ENCODE measurements around the gene TAF3. TPM values are rescaled to one million over a fixed set of nuclear protein-coding genes. Genes with fewer than 3 reads are reported as not detected.

TAF3 gene
- total and polyA plus RNA-seq, 2 experiments from 2014 or later = 4.1 to 6.4 TPM

DNA sequence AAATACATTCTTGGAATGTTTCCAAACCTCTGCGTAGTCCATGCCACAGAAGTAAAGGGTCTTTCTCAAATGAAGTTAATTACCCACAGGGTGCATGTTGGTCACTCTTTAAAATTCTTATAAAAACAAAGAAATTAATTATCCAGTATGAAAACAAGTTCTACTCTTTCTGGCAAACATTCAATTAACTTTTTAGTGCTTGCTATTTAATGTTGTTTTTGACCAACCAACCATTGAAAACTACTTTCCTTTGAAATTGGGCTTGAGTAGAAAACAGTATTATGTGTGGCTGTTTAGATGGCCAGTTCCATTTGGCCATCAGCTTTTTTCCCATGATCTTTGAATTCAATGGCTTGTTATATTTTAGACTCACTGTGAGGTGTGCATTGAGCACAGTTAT lies 83.0 kb downstream of the TAF3 start:
- no peaks in the 10 kb centered on the region for H4K20me1 ChIP-seq (ENCODE audit: insufficient read depth, poor library complexity, severe bottlenecking)
- TF ChIP-seq CTCF (IDR thresholded peaks at IDR 0.05; ENCODE audit: poor library complexity) (no peak), EZH2 (IDR thresholded peaks at IDR 0.05; ENCODE audit: borderline replicate concordance) (no peak), EZH2phosphoT487 (IDR thresholded peaks at IDR 0.05; ENCODE audit: low read depth, severe bottlenecking, unreplicated experiment) (no peak)
- no peaks in the 10 kb centered on the region for H3K27me3 ChIP-seq
- H3K79me2 ChIP-seq = no peaks in the 10 kb centered on the region
- DNase-seq (ENCODE audit: low spot score) = no peak
- H3K4me3 ChIP-seq = no peak overlapping the region
- H2AFZ ChIP-seq = no peak overlapping the region
- no peak overlapping the region for H3K4me2 ChIP-seq
- no peaks in the 10 kb centered on the region for H3K4me1 ChIP-seq (ENCODE audit: insufficient read depth)
- no peaks in the 10 kb centered on the region for H3K9me3 ChIP-seq (ENCODE audit: low read depth)
- H3K9me2 ChIP-seq (replicated peaks; ENCODE audit: insufficient read depth) = no peaks in the 10 kb centered on the region
- H3K27ac ChIP-seq = no peak overlapping the region
- 75% methylated on average over 1 of the region's 1 CpG for WGBS (ENCODE audit: low lambda C conversion rate, missing lambda C conversion rate)
- no peaks in the 10 kb centered on the region for H3K36me3 ChIP-seq (replicated peaks; ENCODE audit: insufficient read depth, low read depth)

DNA sequence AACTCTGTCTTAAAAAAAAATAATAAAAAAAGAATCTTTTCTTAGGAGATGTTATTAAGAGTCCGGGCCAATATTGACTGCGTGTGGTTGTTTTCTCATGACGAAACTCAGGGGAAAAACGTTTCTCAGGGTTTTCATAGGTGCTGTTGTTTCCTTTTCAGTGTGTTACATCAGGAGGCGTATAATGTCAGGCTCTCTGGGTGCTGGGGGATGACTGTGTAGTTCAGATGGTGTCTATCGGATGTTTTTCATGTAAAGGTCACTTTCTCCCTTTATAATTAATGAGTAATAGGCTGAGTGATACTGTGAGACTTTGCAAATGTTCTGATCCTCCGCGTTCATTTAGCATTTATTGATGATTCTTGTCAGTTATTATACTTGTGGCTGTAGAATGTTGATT lies 84.1 kb downstream of the TAF3 start:
- no peak for DNase-seq (ENCODE audit: low spot score)
- TF ChIP-seq CTCF (IDR thresholded peaks at IDR 0.05; ENCODE audit: poor library complexity) (no peak), EZH2 (IDR thresholded peaks at IDR 0.05; ENCODE audit: borderline replicate concordance) (no peak), EZH2phosphoT487 (IDR thresholded peaks at IDR 0.05; ENCODE audit: low read depth, severe bottlenecking, unreplicated experiment) (no peak)
- Histone ChIP-seq H3K27ac (no peak overlapping the region), H3K9me3 (ENCODE audit: low read depth) (no peaks in the 10 kb centered on the region), H3K79me2 (no peaks in the 10 kb centered on the region), H3K4me3 (no peak overlapping the region), H3K36me3 (replicated peaks; ENCODE audit: insufficient read depth, low read depth) (no peaks in the 10 kb centered on the region), H3K9me2 (replicated peaks; ENCODE audit: insufficient read depth) (no peaks in the 10 kb centered on the region), H2AFZ (no peak overlapping the region), H3K4me2 (no peak overlapping the region), H3K4me1 (ENCODE audit: insufficient read depth) (no peaks in the 10 kb centered on the region), H4K20me1 (ENCODE audit: insufficient read depth, poor library complexity, severe bottlenecking) (no peaks in the 10 kb centered on the region), H3K27me3 (no peaks in the 10 kb centered on the region)
- 92% methylated on average over 8 of the region's 8 CpGs for WGBS (ENCODE audit: low lambda C conversion rate, missing lambda C conversion rate)

- TF ChIP-seq EZH2 (IDR thresholded peaks at IDR 0.05; ENCODE audit: borderline replicate concordance) = no peak
- no peak overlapping the region for H3K27ac ChIP-seq
- no peak for DNase-seq (ENCODE audit: low spot score)
These were observed 85.5 kb downstream of the TAF3 start for GRCh38 chr10:7903851-7904250.

GRCh38 chr10:7906128-7906527 lies 87.8 kb downstream of the TAF3 start:
- TF ChIP-seq EZH2phosphoT487 (IDR thresholded peaks at IDR 0.05; ENCODE audit: low read depth, severe bottlenecking, unreplicated experiment) (no peak), CTCF (IDR thresholded peaks at IDR 0.05; ENCODE audit: poor library complexity) (no peak), EZH2 (IDR thresholded peaks at IDR 0.05; ENCODE audit: borderline replicate concordance) (no peak)
- no peak overlapping the region for H2AFZ ChIP-seq
- H3K4me3 ChIP-seq = no peak overlapping the region
- no peak overlapping the region for H3K4me2 ChIP-seq
- no peaks in the 10 kb centered on the region for H3K9me3 ChIP-seq (ENCODE audit: low read depth)
- H3K27me3 ChIP-seq = no peaks in the 10 kb centered on the region
- DNase-seq (ENCODE audit: low spot score) = no peak
- no peaks in the 10 kb centered on the region for H3K36me3 ChIP-seq (replicated peaks; ENCODE audit: insufficient read depth, low read depth)
- no peak overlapping the region for H3K27ac ChIP-seq
- H3K4me1 ChIP-seq (ENCODE audit: insufficient read depth) = peaks cover 4% of the 10 kb centered on the region
- no peaks in the 10 kb centered on the region for H4K20me1 ChIP-seq (ENCODE audit: insufficient read depth, poor library complexity, severe bottlenecking)
- WGBS (ENCODE audit: low lambda C conversion rate, missing lambda C conversion rate) = 85% methylated on average over 2 of the region's 2 CpGs
- H3K9me2 ChIP-seq (replicated peaks; ENCODE audit: insufficient read depth) = no peaks in the 10 kb centered on the region
- H3K79me2 ChIP-seq = no peaks in the 10 kb centered on the region

More at GRCh38 chr10:7903851-7904250, 85.5 kb downstream of the TAF3 start:
- WGBS (ENCODE audit: low lambda C conversion rate, missing lambda C conversion rate) = 89% methylated on average over 12 of the region's 12 CpGs
- H3K4me1 ChIP-seq (ENCODE audit: insufficient read depth) = peaks cover 4% of the 10 kb centered on the region
- H3K79me2 ChIP-seq = no peaks in the 10 kb centered on the region
- no peaks in the 10 kb centered on the region for H3K9me2 ChIP-seq (replicated peaks; ENCODE audit: insufficient read depth)
- H3K4me2 ChIP-seq = no peak overlapping the region
- no peaks in the 10 kb centered on the region for H3K9me3 ChIP-seq (ENCODE audit: low read depth)
- no peaks in the 10 kb centered on the region for H4K20me1 ChIP-seq (ENCODE audit: insufficient read depth, poor library complexity, severe bottlenecking)
- no peaks in the 10 kb centered on the region for H3K27me3 ChIP-seq
- H3K36me3 ChIP-seq (replicated peaks; ENCODE audit: insufficient read depth, low read depth) = no peaks in the 10 kb centered on the region
- H2AFZ ChIP-seq = no peak overlapping the region
- no peak overlapping the region for H3K4me3 ChIP-seq

Data from hepatocyte (in vitro differentiated cells).